NCI-H446 (cell line): Measurements from ENCODE around the gene AKT1.
A peak's percentile ranks its signal among the peaks of the same experiment; 100 is the strongest.
"Not testable (repeated sequence)": the region's sequence is repeated elsewhere in the genome, so short reads cannot be mapped to it uniquely, and the experiment has no call there.

Experiments
- DNase-seq, 2 experiments: peaks; one replicate each; lab custom pipeline; 2025; lab: John Stamatoyannopoulos, UW

AKT1 gene

GRCh38 chr14:104753528-104754212 is 41.9 kb downstream of the AKT1 start:
- no peak for DNase-seq

GRCh38 chr14:104752735-104753527 is 42.6 kb downstream of the AKT1 start, which contains the start of gene SIVA1:
SIVA1 (plus strand) TSS chr14:104753147; CDS start chr14:104753202, 55 bp downstream.
- DNase-seq = peak; percentile 100

- no peak for DNase-seq
These were observed 43.2 kb downstream of the AKT1 start for GRCh38 chr14:104752423-104752734.

- no peak for DNase-seq
These were observed 43.8 kb downstream of the AKT1 start for GRCh38 chr14:104751539-104752422.

GRCh38 chr14:104750753-104751057 is 44.8 kb downstream of the AKT1 start:
- DNase-seq = not testable (repeated sequence)

GRCh38 chr14:104750056-104750752 is 45.3 kb downstream of the AKT1 start:
- no peak for DNase-seq

GRCh38 chr14:104749111-104749649 is 46.4 kb downstream of the AKT1 start:
- peak in 1 of 2 experiments; percentile 66 for DNase-seq

- DNase-seq = no peak
These were observed 47.7 kb downstream of the AKT1 start for GRCh38 chr14:104747876-104748275.

GRCh38 chr14:104746934-104747481 is 48.5 kb downstream of the AKT1 start:
- DNase-seq = no peak

GRCh38 chr14:104746071-104746545 is 49.4 kb downstream of the AKT1 start:
- no peak for DNase-seq

GRCh38 chr14:104745431-104745830 is 50.1 kb downstream of the AKT1 start:
- no peak for DNase-seq

GRCh38 chr14:104744484-104744883 is 51.1 kb downstream of the AKT1 start:
- DNase-seq = no peak

- DNase-seq = no peak
These were observed 51.8 kb downstream of the AKT1 start for GRCh38 chr14:104743461-104744380.

- no peak for DNase-seq
These were observed 52.7 kb downstream of the AKT1 start for GRCh38 chr14:104742586-104743455.

- no peak for DNase-seq
These were observed 53.7 kb downstream of the AKT1 start for GRCh38 chr14:104741803-104742251.

GRCh38 chr14:104741108-104741802 is 54.3 kb downstream of the AKT1 start:
- no peak for DNase-seq

GRCh38 chr14:104739546-104740516 is 55.7 kb downstream of the AKT1 start:
- DNase-seq = no peak
